ENCODE results near the gene PLEKHA7.
"Not testable (repeated sequence)": the region's sequence is repeated elsewhere in the genome, so short reads cannot be mapped to it uniquely, and the experiment has no call there.

PLEKHA7 gene

GRCh38 chr11:16909359-16910035 lies 104.7 kb downstream of the PLEKHA7 start:
- Histone ChIP-seq H3K79me2 (ENCODE audit: control insufficient read depth, low read length) (no peaks in the 10 kb centered on the region), H3K27ac (ENCODE audit: low read depth, low read length) (no peak overlapping the region), H3K36me3 (ENCODE audit: control insufficient read depth, low read length) (no peaks in the 10 kb centered on the region), H4K20me1 (ENCODE audit: control insufficient read depth, insufficient read depth, low read depth, low read length) (0 out of 2 replicates have a peak, but pooled peaks cover 3% of the 10 kb centered on the region), H3K4me3 (ENCODE audit: low read length) (no peak overlapping the region), H3K27me3 (ENCODE audit: control insufficient read depth, low read length) (peaks cover 26% of the 10 kb centered on the region), H3K9me3 (ENCODE audit: control insufficient read depth, insufficient read depth, low read length) (no peaks in the 10 kb centered on the region), H3K9me2 (replicated peaks; ENCODE audit: control insufficient read depth, low read length) (no peaks in the 10 kb centered on the region), H3K4me2 (ENCODE audit: low read length) (no peak overlapping the region), H3F3A (ENCODE audit: control insufficient read depth, insufficient read depth) (no peaks in the 10 kb centered on the region), H3K4me1 (ENCODE audit: control insufficient read depth, low read length) (no peaks in the 10 kb centered on the region)
- TF ChIP-seq EZH2phosphoT487 (IDR thresholded peaks at IDR 0.05; ENCODE audit: borderline replicate concordance, low read length) = no peak
- no peak for TF ChIP-seq CTCF (IDR thresholded peaks at IDR 0.05; ENCODE audit: low read depth, low read length, poor library complexity, severe bottlenecking)

GRCh38 chr11:16905375-16905774 lies 108.8 kb downstream of the PLEKHA7 start:
- TF ChIP-seq EZH2phosphoT487 (IDR thresholded peaks at IDR 0.05; ENCODE audit: borderline replicate concordance, low read length) (no peak), CTCF (IDR thresholded peaks at IDR 0.05; ENCODE audit: low read depth, low read length, poor library complexity, severe bottlenecking) (no peak)
- H3K4me1 ChIP-seq (ENCODE audit: control insufficient read depth, low read length) = no peaks in the 10 kb centered on the region
- H3K4me3 ChIP-seq (ENCODE audit: low read length) = no peak overlapping the region
- peaks cover 11% of the 10 kb centered on the region for H3K27me3 ChIP-seq (ENCODE audit: control insufficient read depth, low read length)
- no peak overlapping the region for H3K4me2 ChIP-seq (ENCODE audit: low read length)
- no peak overlapping the region for H3K27ac ChIP-seq (ENCODE audit: low read depth, low read length)
- no peaks in the 10 kb centered on the region for H3K79me2 ChIP-seq (ENCODE audit: control insufficient read depth, low read length)
- no peaks in the 10 kb centered on the region for H3F3A ChIP-seq (ENCODE audit: control insufficient read depth, insufficient read depth)
- no peaks in the 10 kb centered on the region for H3K36me3 ChIP-seq (ENCODE audit: control insufficient read depth, low read length)
- H3K9me3 ChIP-seq (ENCODE audit: control insufficient read depth, insufficient read depth, low read length) = no peaks in the 10 kb centered on the region
- no peaks in the 10 kb centered on the region for H3K9me2 ChIP-seq (replicated peaks; ENCODE audit: control insufficient read depth, low read length)
- H4K20me1 ChIP-seq (ENCODE audit: control insufficient read depth, insufficient read depth, low read depth, low read length) = no peaks in the 10 kb centered on the region

GRCh38 chr11:16904761-16905160 lies 109.5 kb downstream of the PLEKHA7 start:
- H3K27ac ChIP-seq (ENCODE audit: low read depth, low read length); H3K4me1 ChIP-seq (ENCODE audit: control insufficient read depth, low read length): not testable (repeated sequence)

GRCh38 chr11:16902781-16903378 lies 111.3 kb downstream of the PLEKHA7 start:
- Histone ChIP-seq H3K9me2 (replicated peaks; ENCODE audit: control insufficient read depth, low read length) (no peaks in the 10 kb centered on the region), H3K27me3 (ENCODE audit: control insufficient read depth, low read length) (no peaks in the 10 kb centered on the region), H3K36me3 (ENCODE audit: control insufficient read depth, low read length) (no peaks in the 10 kb centered on the region), H3K4me1 (ENCODE audit: control insufficient read depth, low read length) (no peaks in the 10 kb centered on the region), H3K79me2 (ENCODE audit: control insufficient read depth, low read length) (no peaks in the 10 kb centered on the region), H3K9me3 (ENCODE audit: control insufficient read depth, insufficient read depth, low read length) (no peaks in the 10 kb centered on the region), H3K4me3 (ENCODE audit: low read length) (no peak overlapping the region), H3K27ac (ENCODE audit: low read depth, low read length) (no peak overlapping the region), H3F3A (ENCODE audit: control insufficient read depth, insufficient read depth) (no peaks in the 10 kb centered on the region), H4K20me1 (ENCODE audit: control insufficient read depth, insufficient read depth, low read depth, low read length) (no peaks in the 10 kb centered on the region), H3K4me2 (ENCODE audit: low read length) (no peak overlapping the region)
- TF ChIP-seq EZH2phosphoT487 (IDR thresholded peaks at IDR 0.05; ENCODE audit: borderline replicate concordance, low read length) (no peak), CTCF (IDR thresholded peaks at IDR 0.05; ENCODE audit: low read depth, low read length, poor library complexity, severe bottlenecking) (no peak)

More at GRCh38 chr11:16904761-16905160, 109.5 kb downstream of the PLEKHA7 start:
- H3K9me2 ChIP-seq (replicated peaks; ENCODE audit: control insufficient read depth, low read length); H4K20me1 ChIP-seq (ENCODE audit: control insufficient read depth, insufficient read depth, low read depth, low read length); H3K9me3 ChIP-seq (ENCODE audit: control insufficient read depth, insufficient read depth, low read length); H3K36me3 ChIP-seq (ENCODE audit: control insufficient read depth, low read length); H3K79me2 ChIP-seq (ENCODE audit: control insufficient read depth, low read length); H3K4me3 ChIP-seq (ENCODE audit: low read length); H3K27me3 ChIP-seq (ENCODE audit: control insufficient read depth, low read length); H3K4me2 ChIP-seq (ENCODE audit: low read length); H3F3A ChIP-seq (ENCODE audit: control insufficient read depth, insufficient read depth): not testable (repeated sequence)

All from DOHH2 (cell line).